DND-41 (cell line): ENCODE data around the gene EMILIN1.
A peak's percentile ranks its signal among the peaks of the same experiment; 100 is the strongest.

ENCODE experiments used
- ATAC-seq: fragments of 200-7000 bp; cut with Tn5 transposase; 3 replicates; pipeline ENCODE4 v1.9.1; 2021; ENCODE audit warnings: low read depth; ENCODE audit not compliant: insufficient read depth
- DNase-seq: peaks from one replicate; pipeline ENCODE4 v3.0.0-alpha.2; 2020
- H2AFZ ChIP-seq: 2 replicates; pipeline ENCODE4 v1.6.0; 2012; ENCODE audit warnings: low read depth, low read length
- H3K27ac ChIP-seq: 2 replicates; pipeline ENCODE4 v1.5.1; 2012; ENCODE audit warnings: low read length, inconsistent platforms
- H3K27me3 ChIP-seq: fragments of 200-600 bp; sonication (generic); 2 replicates; pipeline ENCODE4 v1.6.0; 2012; ENCODE audit warnings: low read length, mild to moderate bottlenecking, inconsistent platforms; ENCODE audit not compliant: insufficient read depth, poor library complexity
- H3K36me3 ChIP-seq: 2 replicates; pipeline ENCODE4 v1.5.1; 2012; ENCODE audit warnings: low read length, inconsistent platforms; ENCODE audit not compliant: insufficient read depth
- H3K4me1 ChIP-seq: 2 replicates; pipeline ENCODE4 v1.5.1; 2012; ENCODE audit warnings: mild to moderate bottlenecking, low read length; ENCODE audit not compliant: insufficient read depth
- H3K4me2 ChIP-seq: 2 replicates; pipeline ENCODE4 v1.6.0; 2012; ENCODE audit warnings: mild to moderate bottlenecking, moderate library complexity, low read length, inconsistent platforms; ENCODE audit not compliant: insufficient read depth
- H3K4me3 ChIP-seq, 2 experiments: fragments of 200-600 bp in 1 of 2; shearing (Covaris generic) in 1 of 2; 2 replicates each; pipeline ENCODE4 v1.5.1; 2012 to 2016; ENCODE audit warnings: inconsistent platforms in 2 of 2, low read length in 2 of 2, mild to moderate bottlenecking in 2 of 2, low read depth in 1 of 2, moderate library complexity in 1 of 2
- H3K79me2 ChIP-seq: 2 replicates; pipeline ENCODE4 v1.6.0; 2012; ENCODE audit warnings: low read length, inconsistent platforms; ENCODE audit not compliant: insufficient read depth
- H3K9ac ChIP-seq: 2 replicates; pipeline ENCODE4 v1.6.0; 2012; ENCODE audit warnings: low read depth, mild to moderate bottlenecking, inconsistent platforms, low read length, moderate library complexity
- H3K9me3 ChIP-seq: 2 replicates; pipeline ENCODE4 v1.5.1; 2012; ENCODE audit warnings: low read length, moderate library complexity, mild to moderate bottlenecking, inconsistent platforms; ENCODE audit not compliant: insufficient read depth, severe bottlenecking
- H4K20me1 ChIP-seq: 2 replicates; pipeline ENCODE4 v1.6.0; 2012; ENCODE audit warnings: low read length; ENCODE audit not compliant: insufficient read depth
- EZH2 ChIP-seq: IDR thresholded peaks from 3 replicates; pipeline ENCODE4 v1.6.1; 2012; ENCODE audit warnings: borderline replicate concordance, low read depth, mild to moderate bottlenecking, moderate library complexity, low read length, inconsistent platforms; ENCODE audit not compliant: severe bottlenecking
- TF ChIP-seq, protein P1 (sequence below): IDR thresholded peaks from 2 replicates; pipeline ENCODE4 v1.5.1; 2012; ENCODE audit warnings: borderline replicate concordance, low read length, moderate library complexity, mild to moderate bottlenecking; ENCODE audit not compliant: poor library complexity, severe bottlenecking; ENCODE audit errors: extremely low read depth

Gene EMILIN1

DNA sequence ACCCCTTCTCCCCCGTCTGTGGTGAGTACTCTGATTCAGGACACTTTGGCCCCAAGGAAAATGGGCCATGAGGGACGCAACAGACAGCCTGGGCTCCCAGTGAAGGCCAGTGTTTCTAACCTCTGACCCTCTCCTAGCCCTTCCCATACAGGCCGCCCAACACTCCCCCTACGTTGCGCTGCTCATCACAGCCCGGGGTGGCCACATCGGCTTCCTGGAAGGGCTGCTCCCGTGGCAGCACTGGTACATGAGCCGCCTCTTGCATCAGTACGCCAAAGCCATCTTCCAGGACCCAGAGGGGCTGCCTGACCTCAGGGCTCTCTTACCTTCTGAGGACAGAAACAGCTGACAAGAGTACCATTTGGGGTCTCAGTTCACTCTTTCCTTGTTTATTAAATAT lies 52.0 kb downstream of the EMILIN1 start:
- no peak overlapping the region for H3K9ac ChIP-seq
- peaks cover 28% of the 10 kb centered on the region for H3K4me1 ChIP-seq
- H2AFZ ChIP-seq = no peak overlapping the region
- no peaks in the 10 kb centered on the region for H3K27me3 ChIP-seq
- H3K36me3 ChIP-seq = peaks cover 34% of the 10 kb centered on the region
- H3K4me3 ChIP-seq = no peak overlapping the region
- H3K27ac ChIP-seq = no peak overlapping the region
- ATAC-seq = no peak
- H3K79me2 ChIP-seq = peaks cover 25% of the 10 kb centered on the region
- H3K4me2 ChIP-seq = no peak overlapping the region
- DNase-seq = no peak
- no peaks in the 10 kb centered on the region for H3K9me3 ChIP-seq
- no peak for TF ChIP-seq EZH2
- TF ChIP-seq, protein P1, sequence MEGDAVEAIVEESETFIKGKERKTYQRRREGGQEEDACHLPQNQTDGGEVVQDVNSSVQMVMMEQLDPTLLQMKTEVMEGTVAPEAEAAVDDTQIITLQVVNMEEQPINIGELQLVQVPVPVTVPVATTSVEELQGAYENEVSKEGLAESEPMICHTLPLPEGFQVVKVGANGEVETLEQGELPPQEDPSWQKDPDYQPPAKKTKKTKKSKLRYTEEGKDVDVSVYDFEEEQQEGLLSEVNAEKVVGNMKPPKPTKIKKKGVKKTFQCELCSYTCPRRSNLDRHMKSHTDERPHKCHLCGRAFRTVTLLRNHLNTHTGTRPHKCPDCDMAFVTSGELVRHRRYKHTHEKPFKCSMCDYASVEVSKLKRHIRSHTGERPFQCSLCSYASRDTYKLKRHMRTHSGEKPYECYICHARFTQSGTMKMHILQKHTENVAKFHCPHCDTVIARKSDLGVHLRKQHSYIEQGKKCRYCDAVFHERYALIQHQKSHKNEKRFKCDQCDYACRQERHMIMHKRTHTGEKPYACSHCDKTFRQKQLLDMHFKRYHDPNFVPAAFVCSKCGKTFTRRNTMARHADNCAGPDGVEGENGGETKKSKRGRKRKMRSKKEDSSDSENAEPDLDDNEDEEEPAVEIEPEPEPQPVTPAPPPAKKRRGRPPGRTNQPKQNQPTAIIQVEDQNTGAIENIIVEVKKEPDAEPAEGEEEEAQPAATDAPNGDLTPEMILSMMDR = no peak
- H4K20me1 ChIP-seq = peaks cover 37% of the 10 kb centered on the region

DNA sequence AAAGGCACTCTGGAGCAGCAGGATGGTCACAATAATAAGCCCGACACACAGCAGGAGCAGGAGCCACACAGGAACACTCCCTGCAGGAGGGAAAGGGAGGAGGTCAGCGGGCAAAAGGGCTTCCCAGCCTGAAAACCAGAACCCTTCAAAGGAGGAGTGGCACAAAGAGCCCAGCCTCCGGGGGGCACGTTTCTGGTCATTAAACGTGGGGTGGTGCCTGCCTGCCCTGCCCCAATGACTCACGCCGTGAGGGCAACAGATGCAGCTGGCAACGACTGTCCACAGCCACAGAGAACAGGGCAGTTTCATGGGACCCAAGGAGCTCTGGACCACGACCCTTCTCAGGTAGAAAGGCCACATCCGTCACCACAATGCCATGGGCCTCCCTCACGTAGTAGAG lies 53.0 kb downstream of the EMILIN1 start:
- H3K4me2 ChIP-seq = no peak overlapping the region
- H3K27ac ChIP-seq = no peak overlapping the region
- H3K4me1 ChIP-seq = peaks cover 28% of the 10 kb centered on the region
- H3K9ac ChIP-seq = no peak overlapping the region
- peaks cover 37% of the 10 kb centered on the region for H4K20me1 ChIP-seq
- H3K27me3 ChIP-seq = no peaks in the 10 kb centered on the region
- H3K4me3 ChIP-seq = no peak overlapping the region
- no peak for DNase-seq
- no peaks in the 10 kb centered on the region for H3K9me3 ChIP-seq
- TF ChIP-seq, protein P1 = no peak
- TF ChIP-seq EZH2 = no peak
- peaks cover 34% of the 10 kb centered on the region for H3K36me3 ChIP-seq
- no peak overlapping the region for H2AFZ ChIP-seq
- ATAC-seq = no peak
- peaks cover 25% of the 10 kb centered on the region for H3K79me2 ChIP-seq

DNA sequence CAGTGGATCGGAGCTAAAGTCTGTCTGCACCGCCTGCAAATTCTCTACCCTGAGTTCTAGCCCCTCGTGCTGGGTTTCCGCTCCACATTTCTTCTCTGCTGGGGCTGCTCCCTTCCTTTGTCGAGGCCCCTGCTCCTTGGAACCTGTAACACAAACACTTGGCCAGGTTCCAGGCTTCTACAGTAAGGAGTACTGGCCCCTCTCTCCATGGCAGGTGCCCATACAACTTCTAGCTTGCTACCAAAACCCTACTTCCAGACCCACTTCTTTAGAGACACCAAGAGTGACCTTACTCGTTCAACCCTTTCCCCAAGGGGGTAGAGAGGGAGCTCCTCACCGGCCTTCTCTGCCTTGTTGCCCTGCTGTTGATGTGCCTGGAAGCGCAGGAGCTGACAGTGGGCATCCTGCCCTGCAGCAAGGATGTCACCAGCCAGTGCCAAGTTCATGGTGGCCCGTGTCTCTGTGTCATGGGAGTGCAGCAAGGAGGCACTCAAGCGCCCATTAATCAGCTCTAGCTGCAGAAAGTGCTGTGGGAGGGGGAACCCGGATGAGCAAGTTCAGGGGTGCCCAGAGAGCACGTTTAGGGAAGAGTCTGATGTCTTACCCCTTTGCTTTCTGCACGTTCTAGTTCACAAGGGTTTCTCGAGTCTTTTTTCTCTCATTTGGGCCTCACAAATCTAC lies 54.9 kb downstream of the EMILIN1 start:
- Histone ChIP-seq H4K20me1 (peaks cover 37% of the 10 kb centered on the region), H3K9ac (peak overlapping the region; percentile 90), H3K27ac (peak overlapping the region; percentile 81), H3K27me3 (no peaks in the 10 kb centered on the region), H3K9me3 (no peaks in the 10 kb centered on the region), H3K36me3 (peaks cover 34% of the 10 kb centered on the region), H3K4me3 (peak overlapping the region; percentile 90; a peak in 3 of 4 replicates), H3K79me2 (peaks cover 25% of the 10 kb centered on the region), H3K4me2 (peak overlapping the region; percentile 89), H2AFZ (0 out of 2 replicates have a peak overlapping the region, but pooled peaks have one; percentile 95), H3K4me1 (peaks cover 28% of the 10 kb centered on the region)
- peak; percentile 22 for DNase-seq
- no peak for TF ChIP-seq EZH2
- TF ChIP-seq, protein P1 = no peak
- peak; percentile 5; the same call in 1 of the 3 replicates for ATAC-seq
